ENCODE measurements around the gene IRGQ.

DNA sequence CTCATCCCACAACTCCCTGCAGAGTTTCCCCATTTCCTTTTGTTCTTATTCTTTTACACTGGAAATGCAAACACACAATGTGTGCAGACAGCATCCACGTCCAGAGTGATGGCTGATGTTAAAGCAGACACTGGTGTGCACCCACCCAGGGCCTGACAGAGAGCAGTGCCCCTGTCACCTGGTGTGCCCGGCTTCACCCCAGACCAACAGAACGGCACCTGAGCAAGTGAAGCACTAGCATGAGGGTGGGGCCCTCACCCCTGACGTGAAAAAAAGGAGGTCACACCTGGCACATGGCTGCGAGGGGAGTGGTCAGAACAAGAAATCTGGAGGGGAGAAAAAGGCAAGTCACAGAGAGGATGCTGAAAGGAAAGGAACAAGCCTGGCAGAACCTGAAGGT is 50.7 kb downstream of the IRGQ start:
- TF ChIP-seq POLR2A (IDR thresholded peaks at IDR 0.05; ENCODE audit: low read length), result no peak
- no peak for TF ChIP-seq GATA1 (IDR thresholded peaks at IDR 0.05; ENCODE audit: low read depth, low read length)

All from erythroblast (primary cell).